HepG2 (cell line): ENCODE data around the gene KRT73. TPM values are rescaled to one million over a fixed set of nuclear protein-coding genes. Genes with fewer than 3 reads are reported as not detected.

ENCODE experiments used
- ATAC-seq: fragments of 200-7000 bp; cut with Tn5 transposase; 3 replicates; pipeline ENCODE4 v1.9.1; 2020; ENCODE audit warnings: mild to moderate bottlenecking, moderate library complexity
- BruUV-seq: library from RNA; stranded (reverse); fragments of 400-500 nt; replicated peaks from 2 replicates; lab custom pipeline; 2021; lab: Mats Ljungman, UMichigan
- CTCF ChIA-PET: fragments of 300-600 bp; formaldehyde crosslinking; extraction: SDS; loops from one replicate; lab custom pipeline; 2021; ENCODE audit warnings: low total read pairs, inconsistent platforms, low intra/inter-chr PET ratio; lab: Yijun Ruan, JAX
- POLR2A ChIA-PET: fragments of 350-600 bp; sonication (Branson Sonifier 250); formaldehyde crosslinking; loops from one replicate; lab custom pipeline; 2020; ENCODE audit warnings: antibody characterized with exemption, inconsistent platforms; lab: Yijun Ruan, JAX
- DNase-seq: peaks from one replicate; pipeline ENCODE4 v3.0.0-alpha.2; 2015; ENCODE audit warnings: low spot score
- FAIRE-seq: peaks from 3 replicates; lab custom pipeline; 2011; peaks lifted over from hg19 to GRCh38; lab: Jason Lieb, UNC
- H2AFZ ChIP-seq: one replicate; pipeline ENCODE4 v1.6.1; 2011; ENCODE audit warnings: low read length, inconsistent platforms
- H3K27ac ChIP-seq: fragments of 300-600 bp; 3 replicates; pipeline ENCODE4 v1.8.0; 2011; ENCODE audit warnings: mixed run types, mild to moderate bottlenecking, mixed read lengths, low read length, inconsistent platforms; ENCODE audit not compliant: insufficient read depth; ENCODE audit errors: extremely low read length
- H3K27me3 ChIP-seq, 2 experiments: fragments of 200-600 bp in 1 of 2; 2 replicates in 1 of 2; 3 replicates in 1 of 2; pipeline versions ENCODE4 v1.6.0 to v1.8.0; 2011; ENCODE audit warnings: low read length in 2 of 2, mild to moderate bottlenecking in 2 of 2, moderate library complexity in 2 of 2, inconsistent platforms in 1 of 2; ENCODE audit not compliant: insufficient read depth in 2 of 2, control insufficient read depth in 1 of 2
- H3K36me3 ChIP-seq, 2 experiments: fragments of 200-600 bp in 1 of 2; replicated peaks in 1 of 2; 2 replicates in 1 of 2; 3 replicates in 1 of 2; pipeline versions ENCODE4 v1.5.1 to v1.8.0; 2011; ENCODE audit warnings: low read length in 2 of 2, inconsistent platforms in 1 of 2; ENCODE audit not compliant: insufficient read depth in 2 of 2, control insufficient read depth in 1 of 2
- H3K4me1 ChIP-seq: 2 replicates; pipeline ENCODE4 v1.5.1; 2012; ENCODE audit warnings: low read length, inconsistent platforms; ENCODE audit not compliant: insufficient read depth
- H3K4me2 ChIP-seq: 2 replicates; pipeline ENCODE4 v1.6.0; 2011; ENCODE audit warnings: low read depth, low read length, inconsistent platforms
- H3K4me3 ChIP-seq, 3 experiments: fragments of 200-600 bp in 1 of 3; sonication (generic), shearing (Covaris generic) in 1 of 3; replicated peaks in 1 of 3; 2 replicates each; pipeline ENCODE4 v1.5.1; 2011 to 2016; ENCODE audit warnings: low read length in 3 of 3, inconsistent platforms in 2 of 3, low read depth in 2 of 3, mild to moderate bottlenecking in 2 of 3, control low read depth in 1 of 3, mixed read lengths in 1 of 3; ENCODE audit not compliant: insufficient read depth in 1 of 3
- H3K79me2 ChIP-seq: one replicate; pipeline ENCODE4 v1.6.1; 2011; ENCODE audit warnings: low read length, inconsistent platforms; ENCODE audit not compliant: insufficient read depth
- H3K9ac ChIP-seq: 2 replicates; pipeline ENCODE4 v1.6.0; 2011; ENCODE audit warnings: mild to moderate bottlenecking, low read depth, low read length, inconsistent platforms; ENCODE audit not compliant: insufficient read depth
- H3K9me3 ChIP-seq: 2 replicates; pipeline ENCODE4 v1.5.1; 2012; ENCODE audit warnings: mild to moderate bottlenecking, low read length
- H4K20me1 ChIP-seq: 2 replicates; pipeline ENCODE4 v1.6.0; 2011; ENCODE audit warnings: inconsistent platforms, mild to moderate bottlenecking, low read length, moderate library complexity; ENCODE audit not compliant: insufficient read depth
- AGO1 ChIP-seq: fragments of 200-400 bp; formaldehyde crosslinking; IDR thresholded peaks from 2 replicates; pipeline ENCODE4 v1.6.1; 2017; ENCODE audit warnings: mild to moderate bottlenecking, low read depth, low read length, moderate library complexity; ENCODE audit not compliant: poor library complexity, severe bottlenecking
- CAMTA2 ChIP-seq: sonication (generic); formaldehyde crosslinking; IDR thresholded peaks from 2 replicates; pipeline ENCODE4 v1.4.0; 2020; ENCODE audit warnings: mild to moderate bottlenecking, missing genetic modification reagents, borderline replicate concordance
- HNF4A ChIP-seq: sonication (generic); formaldehyde crosslinking; IDR thresholded peaks from 2 replicates; pipeline ENCODE4 v1.4.0; 2020; ENCODE audit warnings: missing genetic modification reagents
- MLX ChIP-seq: IDR thresholded peaks from 2 replicates; pipeline ENCODE4 v1.6.1; 2016
- NR2F1 ChIP-seq, 2 experiments: fragments of 450-650 bp in 1 of 2; formaldehyde crosslinking in 1 of 2; IDR thresholded peaks; 2 replicates each; pipeline versions ENCODE4 v1.5.0 to v1.6.1; 2016 to 2020; ENCODE audit warnings: mild to moderate bottlenecking in 1 of 2, missing compliant biosample characterization in 1 of 2, missing genetic modification reagents in 1 of 2, moderate library complexity in 1 of 2
- NR3C1 ChIP-seq: sonication (generic); formaldehyde crosslinking; IDR thresholded peaks from 2 replicates; pipeline ENCODE4 v1.4.0; 2020; ENCODE audit warnings: missing genetic modification reagents
- PLSCR1 ChIP-seq: sonication (generic); formaldehyde crosslinking; IDR thresholded peaks from 2 replicates; pipeline ENCODE4 v1.5.0; 2020; ENCODE audit warnings: missing genetic modification reagents, mild to moderate bottlenecking, borderline replicate concordance
- XBP1 ChIP-seq: sonication (generic); formaldehyde crosslinking; IDR thresholded peaks from 2 replicates; pipeline ENCODE4 v1.5.0; 2020; ENCODE audit warnings: missing genetic modification reagents
- ZBTB44 ChIP-seq: sonication (generic); formaldehyde crosslinking; IDR thresholded peaks from 2 replicates; pipeline ENCODE4 v1.4.0; 2020; ENCODE audit warnings: missing genetic modification reagents
- WGBS: methylation state at CpG from one replicate; pipeline ENCODE4 v1.1.6; 2017; ENCODE audit warnings: low lambda C conversion rate; 5-methylcytosine and 5-hydroxymethylcytosine counted together
- in situ Hi-C: cut with HindIII; loops from 2 replicates; pipeline ENCODE4 v1.10.0; 2017; ENCODE audit warnings: low pct_unique_long_range_greater_than_20kb; ENCODE audit not compliant: extremely low pct_ligation_motif_present
- intact Hi-C: fragments of 100-400 bp; cut with micrococcal nuclease; formaldehyde crosslinking; loops from one replicate; pipeline ENCODE4 v1.10.0; 2022; ENCODE audit not compliant: unreplicated experiment
- polyA plus RNA-seq, 8 experiments: library from polyadenylated mRNA; depleted of rRNA in 3 of 8; stranded (reverse) in 7 of 8; unstranded in 1 of 8; fragments of >200 nt; fragmentation: Illumina TruSeq in 4 of 8; extraction: Trizol in 4 of 8; gene quantifications; 2 replicates each; pipeline versions ENCODE4 v1.2.1 to v1.2.3, GENCODE V29; 2011 to 2016; ENCODE audit warnings: low read depth in 4 of 8, missing spikeins in 1 of 8, mixed read lengths in 1 of 8; ENCODE audit not compliant: insufficient read depth in 1 of 8
- total RNA-seq, 5 experiments: library from RNA; depleted of rRNA; stranded (reverse); fragments of >200 nt; fragmentation: Illumina TruSeq; extraction: Trizol; gene quantifications; 2 replicates each; pipeline ENCODE4 v1.2.3, GENCODE V29; 2016; ENCODE audit warnings: low read depth in 1 of 5
- TF ChIP-seq, protein P1 (sequence below): sonication (generic); formaldehyde crosslinking; conservative IDR thresholded peaks from 2 replicates; pipeline ENCODE4 v1.8.0; 2022; ENCODE audit warnings: missing genetic modification reagents
- TF ChIP-seq, protein P2 (sequence below): sonication (generic); formaldehyde crosslinking; IDR thresholded peaks from 2 replicates; pipeline ENCODE4 v1.5.0; 2020; ENCODE audit warnings: missing genetic modification reagents, mild to moderate bottlenecking, borderline replicate concordance
- TF ChIP-seq, protein P3 (sequence below): sonication (generic); formaldehyde crosslinking; IDR thresholded peaks from 2 replicates; pipeline ENCODE4 v1.4.0; 2020; ENCODE audit warnings: missing genetic modification reagents, borderline replicate concordance
- TF ChIP-seq, protein P4 (sequence below): IDR thresholded peaks from 2 replicates; pipeline ENCODE4 v1.6.1; 2016; ENCODE audit warnings: low read depth, control low read depth

KRT73 gene
- total and polyA plus RNA-seq, 2 of the 13 experiments (the other 11 are each of a cell fraction or from before 2014, with no cell fraction given), result not detected

GRCh38 chr12:52632656-52633055, 14.3 kb upstream of the KRT73 start:
- WGBS, result 20% methylated on average over 3 of the region's 4 CpGs
- intact Hi-C loops, result no loop called here
- TF ChIP-seq NR3C1 (CRISPR knock-in tag) (no peak), PLSCR1 (CRISPR knock-in tag) (no peak), ZBTB44 (CRISPR knock-in tag) (no peak), MLX (CRISPR knock-in tag) (no peak), CAMTA2 (CRISPR knock-in tag) (no peak), NR2F1 (CRISPR knock-in tag; IDR thresholded peaks at IDR 0.05) (no peak), AGO1 (no peak), XBP1 (CRISPR knock-in tag) (no peak), HNF4A (CRISPR knock-in tag) (no peak)
- TF ChIP-seq, protein P1, sequence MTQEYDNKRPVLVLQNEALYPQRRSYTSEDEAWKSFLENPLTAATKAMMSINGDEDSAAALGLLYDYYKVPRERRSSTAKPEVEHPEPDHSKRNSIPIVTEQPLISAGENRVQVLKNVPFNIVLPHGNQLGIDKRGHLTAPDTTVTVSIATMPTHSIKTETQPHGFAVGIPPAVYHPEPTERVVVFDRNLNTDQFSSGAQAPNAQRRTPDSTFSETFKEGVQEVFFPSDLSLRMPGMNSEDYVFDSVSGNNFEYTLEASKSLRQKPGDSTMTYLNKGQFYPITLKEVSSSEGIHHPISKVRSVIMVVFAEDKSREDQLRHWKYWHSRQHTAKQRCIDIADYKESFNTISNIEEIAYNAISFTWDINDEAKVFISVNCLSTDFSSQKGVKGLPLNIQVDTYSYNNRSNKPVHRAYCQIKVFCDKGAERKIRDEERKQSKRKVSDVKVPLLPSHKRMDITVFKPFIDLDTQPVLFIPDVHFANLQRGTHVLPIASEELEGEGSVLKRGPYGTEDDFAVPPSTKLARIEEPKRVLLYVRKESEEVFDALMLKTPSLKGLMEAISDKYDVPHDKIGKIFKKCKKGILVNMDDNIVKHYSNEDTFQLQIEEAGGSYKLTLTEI, result no peak
- TF ChIP-seq, protein P2, sequence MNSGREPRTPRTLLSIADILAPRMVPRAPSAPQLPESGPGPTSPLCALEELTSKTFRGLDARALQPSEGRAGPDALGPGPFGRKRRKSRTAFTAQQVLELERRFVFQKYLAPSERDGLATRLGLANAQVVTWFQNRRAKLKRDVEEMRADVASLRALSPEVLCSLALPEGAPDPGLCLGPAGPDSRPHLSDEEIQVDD (CRISPR knock-in tag), result no peak
- TF ChIP-seq, protein P3, sequence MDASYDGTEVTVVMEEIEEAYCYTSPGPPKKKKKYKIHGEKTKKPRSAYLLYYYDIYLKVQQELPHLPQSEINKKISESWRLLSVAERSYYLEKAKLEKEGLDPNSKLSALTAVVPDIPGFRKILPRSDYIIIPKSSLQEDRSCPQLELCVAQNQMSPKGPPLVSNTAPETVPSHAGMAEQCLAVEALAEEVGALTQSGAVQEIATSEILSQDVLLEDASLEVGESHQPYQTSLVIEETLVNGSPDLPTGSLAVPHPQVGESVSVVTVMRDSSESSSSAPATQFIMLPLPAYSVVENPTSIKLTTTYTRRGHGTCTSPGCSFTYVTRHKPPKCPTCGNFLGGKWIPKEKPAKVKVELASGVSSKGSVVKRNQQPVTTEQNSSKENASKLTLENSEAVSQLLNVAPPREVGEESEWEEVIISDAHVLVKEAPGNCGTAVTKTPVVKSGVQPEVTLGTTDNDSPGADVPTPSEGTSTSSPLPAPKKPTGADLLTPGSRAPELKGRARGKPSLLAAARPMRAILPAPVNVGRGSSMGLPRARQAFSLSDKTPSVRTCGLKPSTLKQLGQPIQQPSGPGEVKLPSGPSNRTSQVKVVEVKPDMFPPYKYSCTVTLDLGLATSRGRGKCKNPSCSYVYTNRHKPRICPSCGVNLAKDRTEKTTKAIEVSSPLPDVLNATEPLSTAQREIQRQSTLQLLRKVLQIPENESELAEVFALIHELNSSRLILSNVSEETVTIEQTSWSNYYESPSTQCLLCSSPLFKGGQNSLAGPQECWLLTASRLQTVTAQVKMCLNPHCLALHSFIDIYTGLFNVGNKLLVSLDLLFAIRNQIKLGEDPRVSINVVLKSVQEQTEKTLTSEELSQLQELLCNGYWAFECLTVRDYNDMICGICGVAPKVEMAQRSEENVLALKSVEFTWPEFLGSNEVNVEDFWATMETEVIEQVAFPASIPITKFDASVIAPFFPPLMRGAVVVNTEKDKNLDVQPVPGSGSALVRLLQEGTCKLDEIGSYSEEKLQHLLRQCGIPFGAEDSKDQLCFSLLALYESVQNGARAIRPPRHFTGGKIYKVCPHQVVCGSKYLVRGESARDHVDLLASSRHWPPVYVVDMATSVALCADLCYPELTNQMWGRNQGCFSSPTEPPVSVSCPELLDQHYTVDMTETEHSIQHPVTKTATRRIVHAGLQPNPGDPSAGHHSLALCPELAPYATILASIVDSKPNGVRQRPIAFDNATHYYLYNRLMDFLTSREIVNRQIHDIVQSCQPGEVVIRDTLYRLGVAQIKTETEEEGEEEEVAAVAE, result no peak
- TF ChIP-seq, protein P4, sequence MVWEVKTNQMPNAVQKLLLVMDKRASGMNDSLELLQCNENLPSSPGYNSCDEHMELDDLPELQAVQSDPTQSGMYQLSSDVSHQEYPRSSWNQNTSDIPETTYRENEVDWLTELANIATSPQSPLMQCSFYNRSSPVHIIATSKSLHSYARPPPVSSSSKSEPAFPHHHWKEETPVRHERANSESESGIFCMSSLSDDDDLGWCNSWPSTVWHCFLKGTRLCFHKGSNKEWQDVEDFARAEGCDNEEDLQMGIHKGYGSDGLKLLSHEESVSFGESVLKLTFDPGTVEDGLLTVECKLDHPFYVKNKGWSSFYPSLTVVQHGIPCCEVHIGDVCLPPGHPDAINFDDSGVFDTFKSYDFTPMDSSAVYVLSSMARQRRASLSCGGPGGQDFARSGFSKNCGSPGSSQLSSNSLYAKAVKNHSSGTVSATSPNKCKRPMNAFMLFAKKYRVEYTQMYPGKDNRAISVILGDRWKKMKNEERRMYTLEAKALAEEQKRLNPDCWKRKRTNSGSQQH (CRISPR knock-in tag), result no peak

More at GRCh38 chr12:52632656-52633055, 14.3 kb upstream of the KRT73 start:
- POLR2A ChIA-PET, result no interaction called here
- CTCF ChIA-PET, result no interaction called here
- in situ Hi-C loops, result no loop called here
- FAIRE-seq, result no peak
- H3K36me3 ChIP-seq, result no peaks in the 10 kb centered on the region
- H3K27ac ChIP-seq, result no peak overlapping the region
- DNase-seq, result no peak
- no peak overlapping the region for H3K9ac ChIP-seq
- H3K27me3 ChIP-seq, result peaks cover 0 to 26% of the 10 kb centered on the region in 2 experiments; a peak in 2 of 5 replicates
- H3K4me2 ChIP-seq, result no peak overlapping the region
- H3K79me2 ChIP-seq, result no peaks in the 10 kb centered on the region
- ATAC-seq, result no peak
- no peaks in the 10 kb centered on the region for H3K9me3 ChIP-seq
- H3K4me1 ChIP-seq, result no peaks in the 10 kb centered on the region
- BruUV-seq, result no TSS peak
- H4K20me1 ChIP-seq, result no peaks in the 10 kb centered on the region
- no peak overlapping the region for H2AFZ ChIP-seq
- H3K4me3 ChIP-seq, result no peak overlapping the region
